ENCODE results near the gene PLEKHG5.
"Not testable (repeated sequence)": the region's sequence is repeated elsewhere in the genome, so short reads cannot be mapped to it uniquely, and the experiment has no call there.

Gene PLEKHG5

DNA sequence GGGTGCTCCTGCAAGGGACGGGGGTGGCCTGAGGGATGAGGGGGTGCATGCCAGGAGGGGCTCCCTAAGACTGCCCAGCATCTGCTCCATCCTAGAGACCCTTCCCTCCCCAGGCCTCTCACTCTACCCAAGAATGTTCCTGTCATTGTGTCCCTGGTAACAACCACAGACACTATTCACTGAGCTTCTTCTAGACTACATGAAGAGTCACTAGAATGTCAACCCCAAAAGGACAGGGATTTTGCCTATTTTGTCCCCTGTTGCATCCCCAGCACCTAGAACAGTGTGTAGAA, 28.4 kb downstream of the PLEKHG5 start:
- no peak for DNase-seq (ENCODE audit: low read depth in 2 of 2)

DNA sequence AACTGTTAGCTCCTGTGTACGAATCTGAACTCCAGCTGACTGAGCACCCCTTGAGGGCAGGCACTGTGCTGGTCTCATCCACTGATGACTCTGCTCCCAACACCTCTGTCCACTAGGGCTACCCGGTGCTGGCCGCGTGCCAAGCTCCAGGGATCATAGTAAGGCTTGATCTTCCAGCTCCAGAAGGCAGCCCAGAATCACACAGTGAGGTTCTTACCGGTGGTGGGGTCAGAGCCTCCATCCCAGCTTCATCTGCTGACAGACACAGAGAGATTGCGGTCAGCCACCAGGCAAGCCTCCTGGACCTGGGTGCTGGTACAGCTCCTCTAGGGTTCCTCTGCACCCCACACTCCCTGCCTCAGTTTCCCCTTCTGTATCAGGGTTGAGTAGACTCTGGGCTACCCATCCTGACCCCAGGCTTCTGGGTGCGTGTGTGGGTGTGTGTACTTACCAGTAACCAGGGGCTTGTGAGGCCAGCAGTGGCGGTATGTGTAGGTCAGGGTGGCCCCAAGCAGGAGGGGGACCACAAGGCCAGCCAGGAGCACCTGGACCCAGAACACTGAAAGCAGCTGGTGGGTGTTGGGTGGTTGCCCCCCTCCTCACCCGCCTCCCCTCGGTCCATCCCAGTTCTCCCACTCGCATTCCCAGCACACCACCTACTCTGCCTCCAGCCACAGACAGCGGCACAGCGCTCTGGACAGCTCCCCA, 28.9 kb downstream of the PLEKHG5 start:
- no peak for DNase-seq (ENCODE audit: low read depth in 2 of 2)

DNA sequence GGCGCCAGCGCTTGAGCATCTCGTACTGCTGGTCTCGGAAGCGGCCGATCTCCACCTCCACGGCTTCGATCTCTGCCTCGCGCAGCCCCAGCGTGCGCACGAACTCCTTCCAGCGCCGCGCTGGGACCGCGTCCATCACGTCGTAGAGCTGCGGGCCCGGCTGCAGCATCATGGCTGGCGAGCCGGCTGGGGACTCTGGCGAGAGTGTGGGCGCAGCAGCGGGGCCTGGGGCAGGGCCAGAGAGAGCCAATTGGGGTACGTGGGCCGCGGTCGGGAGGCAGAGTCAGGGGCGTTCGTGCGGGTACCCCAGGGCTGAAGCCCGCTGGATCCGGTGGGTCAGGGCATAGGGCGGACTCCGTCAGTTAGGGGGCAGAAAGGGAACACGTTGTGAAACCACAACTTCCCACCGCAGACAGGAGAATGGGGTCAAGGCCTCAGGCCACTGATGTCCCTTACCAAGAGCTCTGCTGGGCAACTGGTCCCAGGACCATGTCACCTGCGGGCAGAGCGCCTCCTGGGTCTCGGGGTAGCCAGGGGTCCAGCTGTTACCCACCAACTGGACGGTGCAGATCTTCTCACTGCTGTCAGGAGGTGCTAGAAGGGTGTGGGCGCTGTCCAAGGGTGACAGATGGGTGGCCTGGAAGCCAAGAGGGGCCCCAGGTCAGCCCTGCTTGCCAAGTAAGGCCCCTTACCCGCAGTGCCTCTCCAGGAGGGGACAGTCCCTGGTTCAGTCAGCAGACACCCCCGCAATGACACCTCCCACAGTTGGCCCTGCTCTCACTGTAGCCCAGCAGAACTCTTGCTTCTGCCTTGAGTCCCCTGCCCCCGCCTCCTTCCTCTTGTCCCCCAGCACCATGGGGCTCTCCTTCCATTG, 29.7 kb downstream of the PLEKHG5 start:
- DNase-seq (ENCODE audit: low read depth in 2 of 2) = no peak

DNA sequence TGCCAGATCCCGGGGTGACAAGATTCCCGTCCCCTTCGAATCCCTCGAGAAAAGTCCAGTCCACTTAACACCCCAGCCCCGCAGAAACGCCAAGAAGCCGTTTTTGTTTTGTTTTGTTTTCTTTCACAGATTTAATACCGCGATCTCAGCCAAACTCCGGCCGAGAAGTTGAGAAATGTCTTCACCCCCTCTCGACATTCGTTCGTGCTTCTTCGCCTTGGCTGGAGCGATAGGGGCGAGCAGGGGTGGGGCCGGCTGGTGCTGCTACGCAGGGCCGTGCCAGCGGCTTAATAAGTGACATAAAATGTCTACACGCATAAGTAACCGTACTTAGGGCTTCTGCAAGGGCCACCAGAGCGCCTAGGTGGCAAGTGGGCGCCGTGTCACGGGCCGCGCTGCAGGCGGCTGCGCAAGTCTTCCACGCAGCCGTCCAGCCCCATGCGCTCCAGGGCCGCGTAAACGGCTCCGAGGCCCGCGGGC, 30.4 kb downstream of the PLEKHG5 start:
- DNase-seq (ENCODE audit: low read depth in 2 of 2) = no peak

DNA sequence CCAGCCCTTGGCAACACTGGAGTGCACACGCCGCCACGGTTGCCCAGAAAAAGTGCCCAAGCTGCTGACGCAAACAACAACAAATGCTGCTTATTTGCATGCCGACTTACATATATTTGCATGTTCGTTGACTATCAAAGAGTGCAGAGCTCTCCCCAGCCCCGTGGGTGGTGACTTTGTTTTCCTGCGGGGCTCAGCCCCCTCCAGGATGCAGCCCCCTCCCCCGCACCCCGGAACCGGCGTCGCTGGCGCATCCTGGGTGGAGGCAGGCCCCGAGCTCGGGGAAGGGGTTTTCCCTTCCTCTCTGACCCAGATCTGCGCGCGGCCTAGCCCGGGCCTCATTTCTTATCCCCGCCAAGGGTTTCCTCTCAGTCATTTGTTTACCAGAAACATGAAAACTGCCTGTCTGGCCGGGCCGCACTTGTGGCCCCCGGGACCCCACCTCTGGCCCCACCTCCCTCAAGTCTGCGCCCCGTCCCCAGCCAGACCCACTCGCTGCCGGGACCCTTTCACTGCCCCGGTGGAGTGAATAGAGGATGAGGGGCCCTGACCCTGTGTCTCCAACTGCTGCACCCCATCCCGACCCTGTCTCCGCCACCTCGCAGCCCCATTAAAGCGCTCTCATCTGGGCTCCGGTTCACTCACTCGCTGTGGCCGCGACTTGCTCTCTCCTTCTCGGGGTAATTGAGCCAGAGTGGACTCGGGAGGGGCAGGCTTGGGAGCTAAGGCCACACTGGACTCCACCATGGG, 31.0 kb downstream of the PLEKHG5 start:
- peak; percentile 90 to 92 for DNase-seq (ENCODE audit: low read depth in 2 of 2)

DNA sequence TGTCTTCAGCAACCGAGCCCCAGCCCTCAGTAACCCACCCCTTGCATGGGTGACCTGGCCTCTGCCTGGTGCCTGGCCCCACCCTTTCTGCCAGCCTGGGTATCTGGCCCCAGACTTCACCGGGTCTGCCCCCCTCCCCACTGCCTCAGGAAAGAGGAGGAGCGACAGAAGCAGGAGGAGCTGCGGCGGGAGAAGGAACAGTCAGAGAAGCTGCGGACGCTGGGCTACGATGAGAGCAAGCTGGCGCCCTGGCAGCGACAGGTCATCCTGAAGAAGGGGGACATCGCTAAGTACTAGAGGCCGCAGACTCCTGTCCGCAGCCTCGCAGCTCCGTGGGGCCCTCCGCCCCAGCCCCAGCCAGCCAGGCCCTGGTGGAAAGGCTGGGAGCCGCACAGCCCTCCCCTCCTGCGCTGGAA, 31.6 kb downstream of the PLEKHG5 start:
- no peak for DNase-seq (ENCODE audit: low read depth in 2 of 2)

DNA sequence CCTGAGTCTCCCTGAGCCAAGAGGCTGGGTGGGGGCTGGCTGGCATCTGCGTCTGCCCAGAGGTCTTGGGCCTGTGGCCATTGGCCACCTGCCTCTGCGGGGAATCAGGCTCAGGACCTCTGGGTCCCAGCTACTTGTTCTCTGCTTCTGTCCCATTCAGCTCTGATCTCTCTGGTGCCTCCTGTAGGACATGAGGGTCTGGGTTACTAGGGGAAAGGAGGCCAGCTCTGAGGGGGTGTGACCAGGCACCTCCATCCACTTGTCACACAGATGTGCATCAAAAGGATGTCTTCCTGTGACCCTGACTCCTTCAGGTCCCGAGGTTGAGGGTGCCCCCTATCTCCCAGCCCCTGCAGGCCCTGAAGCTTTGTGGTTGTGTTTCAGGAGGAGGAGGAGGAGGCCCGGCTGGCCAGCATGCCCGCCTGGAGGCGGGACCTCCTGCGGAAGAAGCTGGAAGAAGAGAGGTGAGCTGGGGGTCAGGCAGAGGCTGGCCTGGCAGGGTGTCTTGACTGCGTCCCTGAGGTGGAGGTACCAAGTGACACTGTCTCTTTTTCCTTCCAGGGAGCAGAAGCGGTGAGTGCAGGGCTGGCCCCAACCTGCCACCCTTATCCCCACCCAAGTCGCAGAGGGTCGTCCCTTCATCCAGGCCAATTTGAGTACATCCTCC, 34.5 kb downstream of the PLEKHG5 start:
- DNase-seq (ENCODE audit: low read depth in 2 of 2) = no peak

DNA sequence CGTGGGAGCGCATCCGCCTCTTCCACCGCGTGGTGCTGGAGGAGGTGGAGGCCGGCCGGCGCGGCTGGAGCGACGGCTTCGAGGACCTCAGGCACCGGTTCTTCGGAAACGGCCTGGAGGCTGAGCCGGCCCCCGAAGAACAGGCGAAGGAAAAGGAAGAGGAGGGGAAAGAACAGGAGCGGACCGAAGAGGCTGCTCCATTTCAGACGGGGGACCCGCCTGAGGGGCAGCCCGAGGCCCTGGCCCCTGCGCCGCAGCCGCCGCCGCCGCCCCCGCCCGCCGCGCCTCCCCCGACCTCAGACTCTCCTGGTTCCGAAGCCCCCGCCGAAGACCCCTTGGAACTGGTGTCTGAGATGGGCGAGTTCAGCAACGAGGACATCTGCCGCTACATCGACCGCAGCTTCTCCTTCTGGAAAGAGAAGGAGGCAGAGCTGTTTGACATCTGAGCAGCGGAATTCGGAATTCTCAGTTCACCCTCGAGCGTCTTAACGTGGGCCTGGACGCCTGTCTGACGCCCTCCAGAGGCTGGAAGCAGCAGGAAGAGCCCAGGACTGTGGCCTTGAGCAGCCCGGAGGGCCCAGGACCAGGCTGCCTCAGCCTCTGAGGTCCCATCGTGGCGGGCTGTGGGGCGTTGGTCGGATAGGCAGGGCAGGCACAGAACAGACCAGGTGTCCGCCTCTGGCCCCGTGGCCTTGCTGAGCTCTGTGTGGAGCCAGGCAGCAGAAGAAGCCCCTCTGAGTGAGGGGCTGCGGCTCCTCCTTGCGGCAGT, 35.5 kb downstream of the PLEKHG5 start:
- DNase-seq (ENCODE audit: low read depth in 2 of 2) = not testable (repeated sequence)

DNA sequence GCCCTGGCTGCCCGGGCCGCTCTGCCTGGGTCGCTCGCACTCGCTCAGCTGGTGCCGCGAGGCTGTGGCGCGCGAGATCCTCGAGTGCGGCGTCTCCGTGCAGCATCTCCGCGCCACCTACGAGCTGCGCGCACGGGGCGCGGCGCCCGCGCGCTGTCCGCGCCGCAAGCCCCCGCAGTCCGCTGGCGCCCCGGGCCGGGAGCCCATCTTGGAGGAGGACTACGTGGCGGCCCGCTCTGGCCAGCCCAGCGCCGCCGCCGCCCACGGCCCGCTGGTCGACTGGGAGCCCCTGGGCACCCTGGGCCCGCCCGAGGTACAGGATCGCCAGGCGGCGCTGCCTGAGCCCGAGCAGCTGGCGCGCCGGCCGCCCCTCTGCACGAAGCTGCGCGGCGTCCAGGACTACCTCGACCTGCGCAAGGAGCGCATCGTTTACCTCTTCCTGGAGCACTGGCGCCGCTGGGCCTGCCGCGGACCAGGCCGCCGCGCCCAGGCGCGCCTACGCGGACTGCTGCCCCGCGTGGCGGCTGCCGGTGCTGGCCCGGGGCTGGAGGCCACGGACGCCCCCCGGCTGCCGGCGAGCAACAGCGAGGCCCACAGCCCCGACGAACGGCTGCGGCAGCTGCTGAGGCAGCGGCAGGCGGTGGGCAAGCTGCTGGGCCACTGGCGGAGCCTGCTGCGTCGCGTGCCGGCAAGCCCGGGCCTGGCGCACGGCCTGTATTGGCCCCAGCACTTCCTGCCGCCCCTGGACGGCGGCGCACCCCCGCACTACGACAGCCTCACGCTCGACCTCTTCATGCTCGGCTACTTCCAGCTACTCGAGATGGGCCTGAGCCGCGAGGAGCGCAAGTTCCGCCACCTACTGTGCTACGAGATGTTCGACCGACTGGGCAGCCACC, 36.4 kb downstream of the PLEKHG5 start:
- no peak for DNase-seq (ENCODE audit: low read depth in 2 of 2)

DNA sequence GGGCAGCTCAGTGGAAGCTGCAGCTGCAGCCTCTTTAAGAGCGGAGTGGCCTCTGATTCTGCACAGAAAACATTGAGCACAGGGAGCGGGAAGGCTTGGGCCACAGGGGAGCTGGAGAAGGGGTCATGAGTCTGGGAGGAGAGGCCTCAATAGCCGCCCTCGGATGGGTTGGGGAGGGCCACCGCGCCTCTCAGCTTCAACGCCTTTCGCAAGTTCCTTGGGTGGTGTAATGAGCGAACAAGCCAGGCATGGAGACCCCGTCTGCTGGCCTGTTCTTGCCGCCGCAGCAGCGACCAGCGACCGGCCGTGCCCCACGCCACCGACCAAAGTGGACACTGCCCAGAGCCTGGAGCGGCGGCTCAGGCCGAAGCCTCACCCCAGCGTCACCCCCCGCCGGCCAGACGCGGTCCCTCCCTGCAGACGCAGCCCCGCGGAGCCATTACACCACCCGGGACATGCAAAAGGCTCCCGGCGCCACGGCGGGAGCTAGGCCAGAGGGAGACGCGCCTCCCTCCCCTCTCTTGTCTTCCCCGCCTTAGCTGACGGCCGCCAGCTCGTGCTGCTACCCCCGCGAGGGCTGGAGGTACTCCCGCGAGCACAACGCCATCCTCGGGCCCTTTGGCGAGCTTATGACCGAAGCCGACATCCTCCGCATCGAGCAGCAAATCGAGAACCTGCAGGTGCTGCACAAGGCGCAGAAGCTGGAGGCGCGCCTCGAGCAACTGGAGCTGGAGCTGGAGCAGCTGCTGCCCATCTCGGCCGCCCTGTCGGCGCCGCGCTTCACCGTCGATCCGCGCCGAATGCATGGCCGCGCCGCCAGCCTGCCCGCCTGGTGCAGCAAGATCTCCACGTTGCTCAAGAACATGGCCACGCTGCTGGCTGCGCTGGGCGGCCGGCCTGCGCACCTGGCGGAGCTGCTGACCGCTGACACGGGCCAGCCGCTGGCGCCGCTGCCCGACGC, 37.3 kb downstream of the PLEKHG5 start:
- not testable (repeated sequence) for DNase-seq (ENCODE audit: low read depth in 2 of 2)

DNA sequence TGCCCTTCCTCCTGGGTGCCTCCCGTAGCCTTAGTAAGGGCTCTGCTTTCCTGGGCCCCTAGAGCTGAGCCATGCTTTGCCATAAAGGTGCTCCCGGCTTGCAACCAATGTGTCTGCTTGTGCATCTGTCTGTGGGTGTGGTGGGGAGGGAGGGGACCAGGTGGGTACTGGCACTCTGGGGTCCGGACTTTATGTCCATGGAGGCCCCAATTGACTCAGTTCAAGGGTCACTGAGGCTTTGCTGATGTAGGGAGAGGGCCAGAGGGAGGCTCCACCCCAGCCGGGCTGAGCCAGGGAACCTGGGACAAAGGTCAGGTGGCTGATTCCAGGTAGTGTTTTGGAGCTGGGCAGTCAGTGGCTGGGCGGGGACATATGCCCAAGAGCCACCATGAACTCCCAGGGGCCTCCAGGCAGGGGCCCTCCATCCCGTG, 40.5 kb downstream of the PLEKHG5 start:
- no peak for DNase-seq (ENCODE audit: low read depth in 2 of 2)

DNA sequence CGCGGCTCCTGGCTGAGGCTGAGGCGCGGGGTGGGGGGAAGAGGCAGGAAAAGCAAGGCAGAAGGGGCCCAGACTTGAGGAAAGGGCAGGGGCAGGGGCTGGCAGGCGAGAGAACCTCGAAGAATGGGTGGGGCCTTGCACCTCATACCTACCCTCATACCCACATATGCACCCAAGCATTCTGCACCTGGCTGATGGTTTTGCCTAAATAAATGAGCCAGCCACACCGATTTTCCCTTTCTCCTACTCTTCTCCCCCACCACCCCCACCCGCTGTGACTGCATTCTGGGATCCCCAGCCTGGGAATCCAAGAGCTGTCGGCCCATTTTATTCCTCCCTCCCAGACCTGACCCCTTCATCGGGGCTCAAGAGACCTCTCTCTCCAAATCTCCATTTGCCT, 41.0 kb downstream of the PLEKHG5 start:
- DNase-seq (ENCODE audit: low read depth in 2 of 2) = not testable (repeated sequence)

DNA sequence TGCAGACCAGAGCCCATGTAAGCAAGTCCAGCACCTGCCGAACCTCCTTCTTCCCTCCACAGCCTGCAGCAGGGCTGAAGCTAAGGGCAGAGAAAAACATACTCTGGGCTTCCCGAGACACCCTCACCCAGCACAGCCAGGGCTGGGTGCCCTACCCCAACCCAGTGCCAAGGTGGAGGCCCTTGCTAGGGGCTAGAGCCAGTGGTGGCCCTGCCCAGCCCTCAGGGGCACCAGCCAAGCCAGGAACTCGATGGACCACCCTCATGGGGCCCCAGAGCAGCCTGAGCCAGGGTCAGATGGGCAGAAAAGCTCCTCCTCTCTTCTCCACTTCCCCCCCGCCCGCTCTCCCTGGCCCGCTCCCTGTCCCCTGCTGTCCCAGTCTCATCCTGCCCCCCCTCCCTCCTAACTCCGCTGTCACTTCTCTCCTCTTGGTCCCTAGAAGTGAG, 41.4 kb downstream of the PLEKHG5 start:
- DNase-seq (ENCODE audit: low read depth in 2 of 2) = no peak

DNA sequence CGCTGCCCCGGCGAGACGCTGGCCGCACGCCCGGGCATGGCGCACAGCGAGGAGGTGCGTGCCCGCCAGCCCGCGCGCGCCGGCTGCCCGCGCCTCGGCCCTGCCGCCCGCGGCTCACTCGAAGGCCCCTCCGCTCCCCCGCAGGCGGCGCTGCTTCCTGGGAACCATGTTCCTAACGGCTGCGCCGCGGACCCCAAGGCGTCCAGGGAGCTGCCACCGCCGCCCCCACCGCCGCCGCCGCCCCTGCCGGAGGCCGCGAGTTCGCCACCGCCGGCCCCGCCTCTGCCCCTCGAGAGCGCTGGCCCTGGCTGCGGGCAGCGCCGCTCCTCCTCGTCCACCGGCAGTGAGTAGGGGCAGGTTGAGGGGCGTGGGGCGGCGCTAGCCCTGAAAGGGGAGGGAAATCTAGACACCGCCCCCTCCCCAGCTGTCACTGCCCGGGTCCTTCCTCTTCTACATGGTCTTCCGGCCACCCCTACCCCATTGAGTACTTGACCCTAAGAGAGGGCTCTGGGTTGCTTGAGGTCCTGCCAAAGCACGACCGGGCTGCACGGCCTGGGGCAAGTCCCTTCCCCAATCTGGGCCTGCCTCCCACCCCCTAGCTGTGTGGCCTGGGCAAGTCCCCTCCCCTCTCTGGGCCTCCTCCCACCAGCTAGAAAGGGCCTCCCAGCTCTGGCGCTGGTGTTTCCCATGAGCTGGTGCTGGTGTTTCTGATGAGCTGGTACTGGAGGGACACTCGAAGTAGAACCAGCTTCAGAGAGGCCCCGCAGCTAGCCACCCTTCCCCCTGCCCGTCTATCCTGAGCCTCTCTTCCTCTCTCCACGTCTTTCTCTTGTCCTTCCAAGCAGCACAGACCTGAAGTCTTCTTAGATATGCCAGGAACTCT, 42.5 kb downstream of the PLEKHG5 start:
- DNase-seq (ENCODE audit: low read depth in 2 of 2) = no peak

DNA sequence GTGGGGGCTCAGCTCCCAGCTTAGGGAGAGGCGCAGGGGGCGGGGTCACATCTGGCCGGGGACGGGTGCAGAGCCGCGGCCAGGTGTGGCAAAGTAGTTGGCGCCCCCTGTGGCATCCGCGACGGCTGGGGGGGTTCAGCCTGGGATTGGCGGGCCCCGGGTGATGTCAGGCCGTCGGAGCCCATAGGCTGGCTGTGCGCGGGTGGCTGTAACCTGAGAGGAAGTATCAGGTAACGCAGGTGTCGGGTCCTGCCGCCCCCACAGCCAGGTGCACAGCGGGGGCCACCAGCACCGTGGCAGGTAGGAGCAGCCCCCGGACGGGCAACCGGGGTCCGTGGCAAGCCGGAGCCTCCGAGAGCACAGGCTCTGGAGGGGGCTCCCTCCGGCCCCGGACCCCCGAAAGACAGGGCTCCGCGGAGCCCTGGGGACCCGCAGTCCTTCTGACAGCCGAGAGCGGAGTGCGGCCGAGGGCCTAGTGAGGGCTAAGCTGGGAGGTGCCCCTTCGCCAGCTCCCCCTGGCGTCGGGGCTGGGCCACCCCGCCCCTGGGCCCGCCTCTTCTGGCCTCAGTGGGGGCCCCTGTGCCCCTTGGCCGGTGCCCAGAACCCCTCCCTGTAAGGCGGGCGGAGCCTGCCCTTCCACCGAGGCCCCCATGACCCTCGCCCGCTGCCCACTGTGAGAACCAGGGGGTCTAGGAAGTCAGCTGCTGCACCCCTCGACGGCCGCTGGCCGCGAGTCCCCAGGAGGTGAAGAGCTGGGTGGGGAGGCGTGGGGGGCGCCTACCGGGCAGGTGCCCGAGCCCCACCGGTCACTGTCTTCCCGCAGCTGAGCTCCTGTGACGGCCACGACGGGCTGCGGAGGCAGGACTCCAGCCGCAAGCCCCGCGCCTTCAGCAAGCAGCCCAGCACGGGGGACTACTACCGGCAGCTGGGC, 43.4 kb downstream of the PLEKHG5 start:
- DNase-seq (ENCODE audit: low read depth in 2 of 2) = no peak

DNA sequence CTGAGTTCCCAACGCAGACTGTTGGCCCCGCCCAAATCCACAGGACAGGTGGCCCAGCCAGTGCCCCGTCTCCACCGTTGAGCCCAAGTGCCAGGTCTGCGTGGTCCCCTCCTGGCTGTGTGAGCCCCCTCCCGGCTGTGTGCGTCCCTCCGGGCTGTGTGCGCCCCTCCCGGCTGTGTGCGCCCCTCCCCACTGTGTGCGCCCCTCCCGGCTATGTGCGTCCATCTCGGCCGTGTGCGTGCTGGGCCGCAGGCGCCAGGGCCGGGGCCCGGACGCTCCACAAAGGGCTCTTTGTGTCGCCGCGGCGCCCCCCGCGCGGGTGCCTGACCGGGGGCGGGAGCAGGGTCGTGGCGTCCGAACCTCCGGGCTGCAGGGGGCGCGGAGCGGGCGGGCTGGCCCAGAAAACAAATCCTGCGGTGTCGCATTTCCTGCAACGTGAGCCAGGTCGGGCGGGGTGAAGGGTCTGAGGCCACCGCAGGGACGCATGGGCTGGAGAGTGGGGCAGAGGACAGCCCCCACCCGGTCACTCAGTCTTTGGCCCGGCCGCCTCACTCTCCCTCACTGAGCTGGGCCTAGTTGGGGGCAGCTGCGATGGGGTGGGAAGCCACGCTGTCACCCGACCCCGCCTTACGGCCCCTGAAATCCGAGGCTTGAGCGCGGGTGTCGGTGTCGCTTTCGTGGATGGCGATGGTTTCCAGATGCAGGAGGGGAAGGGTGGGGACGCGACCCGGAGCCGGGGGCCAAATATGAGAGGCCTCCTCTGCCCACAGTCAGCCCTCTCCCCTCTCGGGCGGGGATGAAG, 44.2 kb downstream of the PLEKHG5 start:
- DNase-seq (ENCODE audit: low read depth in 2 of 2) = no peak

All from stimulated activated CD8-positive, alpha-beta memory T cell treated with anti-CD3 and anti-CD28 coated beads, Interleukin-7, amount 100 ng/mL, for 4 hours (primary cell).